GM21526 (cell line): Measurements from ENCODE around the gene SMTN.
"Not testable (repeated sequence)": the region's sequence is repeated elsewhere in the genome, so short reads cannot be mapped to it uniquely, and the experiment has no call there.

Experiments used
- ATAC-seq: cut with Tn5 transposase; IDR thresholded peaks from one replicate; pipeline ENCODE4 v1.9.1; 2021; ENCODE audit warnings: moderate library complexity; ENCODE audit not compliant: unreplicated experiment, low FRiP score

SMTN gene

DNA sequence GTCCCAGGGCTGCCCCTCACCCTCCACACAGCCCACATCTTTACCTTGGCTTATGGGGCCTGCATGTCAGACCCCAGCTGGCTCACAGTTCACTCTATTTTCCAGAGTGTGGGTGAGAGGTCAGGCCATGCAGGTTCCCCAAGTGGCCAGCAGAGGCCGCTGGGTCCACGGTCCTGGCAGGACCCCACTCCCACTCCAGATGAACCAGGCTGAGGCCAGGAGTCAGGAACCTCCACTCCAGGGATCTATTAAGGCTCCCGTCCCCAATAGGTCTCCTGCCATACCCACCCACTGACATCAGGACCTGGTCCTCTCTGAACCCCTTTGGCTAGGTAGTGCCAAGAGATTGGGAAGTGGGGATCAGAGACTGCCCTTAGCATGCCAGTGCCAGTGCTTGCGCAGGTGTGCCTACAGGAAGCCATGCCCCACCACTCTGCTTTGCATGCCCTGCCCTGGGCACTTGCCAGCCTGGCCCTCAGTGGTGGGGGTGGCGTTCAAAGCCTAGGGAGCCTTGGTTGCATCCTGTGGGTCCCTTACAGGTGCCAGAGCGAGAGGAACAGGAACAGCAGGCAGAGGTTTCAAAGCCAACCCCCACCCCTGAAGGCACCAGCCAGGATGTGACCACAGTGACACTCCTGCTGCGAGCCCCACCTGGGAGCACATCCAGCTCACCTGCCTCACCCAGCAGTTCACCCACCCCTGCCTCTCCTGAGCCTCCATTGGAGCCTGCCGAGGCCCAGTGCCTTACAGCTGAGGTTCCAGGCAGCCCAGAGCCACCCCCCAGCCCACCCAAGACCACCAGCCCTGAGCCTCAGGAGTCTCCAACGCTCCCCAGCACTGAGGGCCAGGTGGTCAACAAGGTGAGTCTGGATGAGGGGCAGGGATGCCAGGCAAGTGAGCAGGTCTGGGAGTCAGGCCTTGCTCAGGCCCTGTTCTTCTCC is 8.3 kb downstream of the SMTN start:
- ATAC-seq: no peak

DNA sequence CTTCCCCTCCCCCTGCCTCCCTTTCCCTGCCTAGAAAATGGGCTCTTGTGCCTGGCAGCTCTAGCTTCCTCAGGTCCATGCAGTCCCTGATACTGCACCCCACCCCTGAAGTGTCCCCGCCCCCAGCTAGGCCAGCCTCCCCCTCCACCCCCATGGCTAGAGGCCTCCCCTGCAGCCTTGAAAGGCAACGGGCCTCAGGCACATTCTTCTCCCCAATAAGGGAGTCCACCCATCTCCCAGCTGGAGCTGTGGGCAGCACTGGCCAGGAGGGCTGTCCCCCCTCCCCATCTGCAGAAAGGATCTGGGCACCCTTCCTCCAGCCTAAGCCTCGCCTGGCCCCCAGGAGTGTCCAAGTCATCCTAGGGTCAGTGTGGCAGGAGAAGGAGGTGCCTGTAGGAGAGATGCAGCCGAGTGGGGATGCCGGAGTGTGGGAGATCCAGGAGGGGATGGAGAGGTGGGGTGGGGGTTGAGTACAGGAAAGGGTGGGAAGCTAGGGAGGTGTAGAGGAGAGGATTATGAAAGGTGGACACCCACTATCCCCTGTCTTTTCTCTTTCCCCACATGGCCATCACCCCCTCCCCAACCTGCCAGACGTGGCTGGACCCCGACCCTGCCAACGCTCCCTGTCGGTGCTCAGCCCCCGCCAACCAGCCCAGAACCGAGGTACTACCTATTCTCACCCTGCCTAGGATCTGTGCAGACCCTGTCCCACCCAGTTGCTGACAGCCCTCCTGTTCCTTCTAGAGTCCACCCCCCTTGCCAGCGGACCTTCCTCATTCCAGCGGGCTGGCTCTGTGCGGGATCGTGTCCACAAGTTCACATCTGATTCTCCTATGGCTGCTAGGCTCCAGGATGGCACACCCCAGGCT is 9.3 kb downstream of the SMTN start:
- ATAC-seq: no peak

DNA sequence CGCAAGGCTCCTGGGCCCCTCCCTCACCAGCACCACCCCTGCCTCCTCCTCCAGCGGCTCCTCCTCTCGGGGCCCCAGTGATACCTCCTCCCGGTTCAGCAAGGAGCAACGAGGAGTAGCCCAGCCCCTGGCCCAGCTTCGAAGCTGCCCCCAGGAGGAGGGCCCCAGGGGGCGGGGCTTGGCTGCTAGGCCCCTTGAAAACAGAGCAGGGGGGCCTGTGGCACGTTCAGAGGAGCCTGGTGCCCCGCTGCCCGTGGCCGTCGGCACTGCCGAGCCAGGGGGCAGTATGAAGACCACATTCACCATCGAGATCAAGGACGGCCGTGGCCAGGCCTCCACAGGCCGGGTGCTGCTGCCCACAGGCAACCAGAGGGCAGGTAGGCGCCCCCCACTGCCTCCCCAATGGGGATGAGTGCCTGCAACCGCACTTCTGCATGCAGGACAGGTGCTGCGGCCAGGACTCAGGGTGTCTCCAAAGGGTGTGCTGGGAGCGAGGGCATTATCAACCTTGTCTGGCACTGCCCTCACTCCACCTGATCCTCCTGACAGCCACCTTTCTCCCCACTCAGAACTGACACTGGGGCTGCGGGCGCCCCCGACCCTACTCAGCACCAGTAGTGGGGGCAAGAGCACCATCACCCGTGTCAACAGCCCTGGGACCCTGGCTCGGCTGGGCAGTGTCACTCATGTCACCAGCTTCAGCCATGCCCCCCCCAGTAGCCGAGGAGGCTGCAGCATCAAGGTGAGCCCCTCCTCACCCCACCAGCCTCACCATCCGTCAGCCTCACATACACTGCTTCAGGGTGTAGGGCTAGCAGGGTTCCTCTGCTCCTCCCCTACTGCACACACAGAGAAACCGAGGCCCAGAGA is 10.2 kb downstream of the SMTN start:
- no peak for ATAC-seq

DNA sequence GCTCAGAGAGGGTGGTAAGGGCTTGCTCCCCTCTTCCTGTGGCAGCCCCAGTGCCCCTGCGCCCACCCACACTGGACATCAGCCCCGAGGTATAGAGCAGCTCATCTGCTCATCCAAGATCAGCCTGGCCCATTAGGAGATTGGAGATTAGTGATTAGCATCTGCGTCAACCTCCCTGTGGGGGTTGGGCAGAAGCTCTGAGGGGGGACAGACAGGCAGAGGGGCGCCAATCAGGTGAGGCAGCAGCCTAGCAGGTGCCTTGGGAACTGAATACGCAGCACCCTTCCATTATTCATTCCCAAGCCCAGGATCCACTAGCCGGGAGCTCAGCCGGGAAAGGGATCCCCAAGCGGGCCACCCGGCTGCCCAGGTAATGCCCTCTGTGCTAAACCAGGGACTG is 11.0 kb downstream of the SMTN start:
- ATAC-seq: no peak

DNA sequence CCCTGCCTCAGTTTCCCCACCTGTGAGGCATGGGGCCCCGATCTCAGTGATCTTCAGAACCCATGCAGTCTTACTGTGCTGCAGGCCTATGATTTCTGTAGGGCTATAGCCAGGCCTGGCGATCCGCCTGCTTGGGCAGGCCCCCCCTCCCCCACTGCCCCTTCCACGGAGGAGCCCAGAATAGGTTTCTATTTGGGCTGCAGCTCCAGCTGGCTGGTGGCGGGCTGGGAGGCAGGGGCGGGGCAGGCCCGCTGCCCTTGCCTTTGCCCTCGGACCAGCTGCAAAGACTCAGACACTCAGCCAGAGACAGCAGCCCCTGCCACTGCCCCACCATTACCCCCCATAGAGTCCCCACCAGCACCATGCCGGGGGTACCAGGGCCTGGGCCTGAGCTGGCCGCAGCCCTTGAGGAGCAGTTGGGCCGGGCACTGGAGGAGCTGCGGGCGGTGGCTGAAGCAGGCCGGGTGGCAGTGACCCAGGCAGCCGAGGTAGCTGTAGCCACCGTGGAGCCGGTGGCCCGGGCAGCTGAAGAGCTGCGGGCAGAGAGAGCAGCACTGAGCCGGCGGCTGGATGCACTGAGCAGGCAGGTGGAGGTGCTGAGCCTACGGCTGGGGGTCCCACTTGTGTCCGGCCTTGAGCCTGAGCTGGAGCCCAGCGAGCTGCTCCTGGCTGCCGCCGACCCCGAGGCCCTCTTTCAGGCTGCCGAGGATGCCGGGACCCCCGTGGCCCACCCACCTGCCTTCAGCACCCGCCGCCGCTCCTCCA is 12.2 kb downstream of the SMTN start:
- no peak for ATAC-seq

DNA sequence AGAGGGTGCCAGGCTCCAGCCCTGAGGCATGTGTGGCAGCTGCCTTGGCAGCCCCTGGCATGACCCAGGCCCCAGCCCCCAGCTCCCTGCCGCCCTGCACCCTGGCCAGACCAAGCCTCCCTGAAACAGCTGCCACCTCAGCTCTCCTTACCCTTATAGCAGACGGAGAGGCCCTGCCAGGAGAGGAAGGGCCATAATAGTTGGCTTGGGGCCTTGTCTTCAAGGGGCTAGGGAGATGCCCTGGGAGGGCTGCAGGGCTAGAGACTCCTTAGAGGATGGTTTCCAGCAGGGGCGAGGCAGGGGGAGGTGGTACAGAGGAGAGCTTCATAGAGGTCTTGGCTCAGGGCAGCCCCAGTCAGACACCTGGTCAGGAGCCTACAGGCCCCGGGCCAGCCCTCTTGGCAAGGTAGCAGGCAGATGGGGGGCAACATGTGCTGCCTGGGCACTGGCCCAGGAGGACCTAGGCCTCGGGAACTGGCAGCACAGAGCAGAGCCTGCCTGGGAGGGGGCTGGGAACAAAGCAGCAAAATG is 13.0 kb downstream of the SMTN start:
- no peak for ATAC-seq

DNA sequence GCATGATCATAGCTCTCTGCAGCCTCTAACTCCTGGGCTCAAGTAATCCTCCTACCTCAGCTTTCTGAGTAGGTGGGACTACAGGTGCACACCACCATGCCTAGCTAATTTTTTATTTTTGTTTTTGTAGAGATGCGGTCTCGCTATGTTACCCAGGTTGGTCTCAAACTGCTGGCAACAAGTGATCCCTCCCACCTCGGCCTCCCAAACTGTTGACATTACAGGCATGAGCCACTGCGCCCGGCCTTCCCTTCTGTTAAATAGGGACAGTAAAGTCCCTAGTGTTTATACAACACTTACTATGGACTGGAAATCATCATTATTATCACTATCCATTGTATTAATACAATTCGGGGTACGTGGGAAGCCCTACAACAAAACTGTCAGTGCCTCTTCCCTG is 13.6 kb downstream of the SMTN start:
- no peak for ATAC-seq

DNA sequence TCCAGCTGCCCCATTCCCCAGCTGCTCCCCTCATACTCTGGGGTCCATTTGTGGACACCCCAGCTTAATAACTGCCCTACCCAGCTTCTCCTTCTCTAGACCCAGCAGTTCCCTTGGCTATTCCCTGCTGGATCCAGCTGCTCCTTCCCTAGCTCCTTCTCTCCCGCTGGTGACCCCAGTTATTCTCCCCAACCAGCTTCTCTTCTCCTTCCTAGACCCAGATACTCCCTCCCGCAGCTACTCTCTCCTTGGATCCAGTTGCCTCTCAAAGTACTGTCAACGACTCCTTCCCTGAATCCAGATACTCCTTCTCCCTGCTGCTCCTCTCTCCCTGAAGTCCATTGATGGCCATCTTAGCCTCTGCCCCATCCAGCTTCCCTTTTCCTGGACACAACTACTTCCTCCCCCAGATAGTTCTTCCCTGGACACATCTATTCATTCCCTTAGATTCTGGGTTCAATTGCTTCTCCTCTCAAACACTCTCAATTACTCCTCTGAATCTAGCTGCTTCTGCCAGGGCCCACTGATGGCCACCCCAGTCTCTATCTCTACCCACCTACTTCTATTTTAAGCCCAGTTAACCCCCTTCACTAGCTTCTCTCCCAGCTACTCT is 14.6 kb downstream of the SMTN start:
- ATAC-seq: no peak

DNA sequence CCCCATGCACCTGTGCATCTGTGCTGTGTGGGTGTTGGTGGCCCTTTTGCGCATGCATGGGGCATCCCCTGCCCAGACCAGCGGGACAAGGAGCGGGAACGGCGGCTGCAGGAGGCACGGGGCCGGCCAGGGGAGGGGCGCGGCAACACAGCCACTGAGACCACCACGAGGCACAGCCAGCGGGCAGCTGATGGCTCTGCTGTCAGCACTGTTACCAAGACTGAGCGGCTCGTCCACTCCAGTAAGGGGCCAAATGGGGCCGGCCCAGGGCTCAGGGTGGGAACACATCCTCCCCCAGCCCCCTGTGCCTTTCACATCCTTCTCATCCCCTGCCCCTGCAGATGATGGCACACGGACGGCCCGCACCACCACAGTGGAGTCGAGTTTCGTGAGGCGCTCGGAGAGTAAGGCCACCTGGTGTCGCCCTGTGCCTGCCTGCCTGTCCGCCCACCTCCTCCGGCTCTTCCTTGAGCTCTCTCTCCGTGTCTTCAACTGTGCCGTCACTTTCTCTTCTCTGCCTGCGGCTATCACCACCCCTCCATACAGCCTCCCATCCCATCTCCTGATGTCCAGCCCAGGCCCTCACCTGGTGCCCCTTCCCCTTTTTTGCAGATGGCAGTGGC is 15.7 kb downstream of the SMTN start:
- no peak for ATAC-seq

DNA sequence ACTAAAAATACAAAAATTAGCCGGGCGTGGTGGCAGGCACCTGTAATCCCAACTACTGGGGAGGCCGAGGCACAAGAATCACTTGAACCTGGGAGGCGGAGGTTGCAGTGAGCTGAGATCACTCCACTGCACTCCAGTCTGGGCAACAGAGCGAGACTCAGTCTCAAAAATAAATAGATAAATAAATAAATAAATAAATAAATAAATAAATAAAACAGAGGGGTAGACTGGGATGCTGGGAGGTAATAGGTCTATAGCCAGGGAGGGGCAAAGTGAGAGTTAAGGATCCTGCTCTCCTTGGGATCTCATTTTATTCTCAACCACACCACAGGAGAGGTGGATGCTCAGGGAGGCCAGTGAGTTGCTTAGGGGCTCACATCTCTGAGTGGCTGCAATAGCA is 16.4 kb downstream of the SMTN start:
- ATAC-seq: not testable (repeated sequence)

DNA sequence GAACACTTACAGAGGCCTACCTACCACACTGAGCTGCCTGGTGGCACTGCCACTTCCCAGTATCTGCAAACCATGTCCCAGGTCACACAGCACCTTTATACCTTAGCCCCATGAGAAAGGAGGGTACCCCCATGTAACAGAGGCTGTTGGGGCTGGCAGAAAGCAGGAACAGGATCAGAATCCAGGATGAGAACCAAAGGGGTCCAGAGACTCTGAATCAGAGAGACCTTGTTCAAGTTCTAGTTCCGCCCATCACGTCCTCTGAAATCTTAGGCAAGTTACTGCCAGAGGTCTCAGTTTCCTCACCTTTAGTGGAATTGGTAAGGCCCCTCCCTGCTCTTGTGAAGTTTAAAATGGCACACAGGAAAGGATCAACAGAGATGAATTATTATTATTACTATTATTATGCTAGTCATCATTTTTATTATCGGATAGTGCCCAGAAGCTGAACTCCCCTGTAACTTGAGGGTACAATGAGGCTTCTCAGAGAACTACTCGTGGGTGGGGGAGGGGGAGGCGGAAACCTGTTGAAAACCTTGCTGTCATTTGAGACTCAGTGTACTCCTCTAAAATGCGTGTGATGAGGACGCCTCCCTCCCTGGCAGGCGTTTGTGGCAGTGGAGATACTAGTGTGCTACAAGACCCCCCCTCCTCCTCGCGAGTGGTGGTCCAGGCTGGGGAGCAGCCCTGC is 17.0 kb downstream of the SMTN start:
- ATAC-seq: no peak

DNA sequence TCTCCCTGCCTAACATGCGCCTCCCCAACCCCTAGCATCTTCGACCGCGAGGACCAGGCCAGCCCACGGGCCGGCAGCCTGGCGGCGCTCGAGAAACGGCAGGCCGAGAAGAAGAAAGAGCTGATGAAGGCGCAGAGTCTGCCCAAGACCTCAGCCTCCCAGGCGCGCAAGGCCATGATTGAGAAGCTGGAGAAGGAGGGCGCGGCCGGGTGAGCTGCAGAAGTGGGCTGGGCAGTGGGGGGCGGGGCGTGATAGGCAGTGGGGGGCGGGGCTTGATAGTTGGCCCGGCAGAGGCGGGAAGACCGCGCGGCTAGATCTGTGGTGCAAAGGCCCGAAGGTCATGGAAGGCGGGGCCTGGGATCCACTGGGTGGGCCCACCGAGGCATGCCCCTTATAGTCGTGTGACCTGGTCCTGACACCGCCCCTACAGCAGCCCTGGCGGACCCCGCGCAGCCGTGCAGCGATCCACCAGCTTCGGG is 17.6 kb downstream of the SMTN start:
- ATAC-seq: no peak

DNA sequence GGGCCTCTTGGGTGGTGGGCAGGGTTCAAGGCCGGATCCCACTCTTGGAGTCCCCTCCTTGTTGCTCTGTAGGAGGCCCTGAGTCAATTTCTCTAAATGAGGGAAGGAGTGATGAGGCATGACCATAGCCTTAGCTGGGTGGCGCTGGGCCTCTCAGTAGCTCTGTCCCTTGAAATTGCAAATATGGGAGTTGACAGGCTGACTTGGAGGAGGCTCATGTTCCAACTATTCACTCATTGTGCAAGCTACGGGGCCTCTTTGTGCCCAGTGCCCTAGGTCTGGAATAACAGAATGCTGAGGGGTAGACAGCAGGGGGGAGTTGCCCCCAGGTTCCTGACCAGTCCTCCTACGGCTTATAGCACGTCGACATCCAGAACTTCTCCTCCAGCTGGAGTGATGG is 18.3 kb downstream of the SMTN start:
- no peak for ATAC-seq

DNA sequence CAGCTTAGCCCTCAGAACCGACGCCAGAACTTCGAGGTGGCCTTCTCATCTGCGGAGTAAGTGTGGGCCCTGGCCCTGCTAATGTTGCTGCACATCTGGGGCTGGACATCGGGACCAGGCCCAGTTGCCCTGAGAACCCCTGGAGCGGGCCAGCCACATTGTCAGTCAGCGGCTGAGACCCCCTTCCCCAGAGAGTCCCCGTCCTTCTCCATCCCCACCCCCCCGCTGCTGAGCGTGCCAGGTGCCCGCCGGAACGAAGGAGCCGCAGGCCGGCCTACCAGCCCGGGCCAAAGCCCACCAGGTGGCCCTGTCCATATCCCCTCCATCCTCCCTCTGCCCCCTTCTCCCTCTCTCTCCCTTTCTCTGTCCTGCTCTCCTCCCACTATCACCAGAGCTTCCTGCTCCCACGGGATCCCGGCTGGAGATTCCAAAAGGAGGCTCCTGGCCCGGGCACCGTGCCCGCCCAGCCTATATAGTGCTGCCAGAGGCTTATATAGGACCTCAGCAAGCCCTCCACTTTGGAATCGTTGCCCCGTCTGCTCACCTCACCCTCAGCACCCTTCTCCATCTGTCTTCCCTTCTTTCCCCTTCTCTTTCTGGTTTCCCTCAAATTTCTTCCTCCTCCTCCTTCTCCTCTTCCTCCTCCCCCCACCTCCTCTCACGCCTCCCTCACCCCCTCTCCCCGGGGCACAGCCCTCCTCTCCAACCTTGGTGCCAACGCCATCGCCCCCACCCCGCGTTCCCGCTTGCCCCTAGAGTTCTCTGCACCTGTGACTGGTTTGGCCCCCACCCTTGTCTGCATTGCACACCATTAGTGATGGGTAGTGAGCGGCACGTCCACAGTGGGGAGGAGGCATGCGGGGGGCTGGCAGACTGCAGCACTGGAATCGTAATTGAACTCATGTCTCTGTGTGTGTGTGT is 19.0 kb downstream of the SMTN start:
- no peak for ATAC-seq

DNA sequence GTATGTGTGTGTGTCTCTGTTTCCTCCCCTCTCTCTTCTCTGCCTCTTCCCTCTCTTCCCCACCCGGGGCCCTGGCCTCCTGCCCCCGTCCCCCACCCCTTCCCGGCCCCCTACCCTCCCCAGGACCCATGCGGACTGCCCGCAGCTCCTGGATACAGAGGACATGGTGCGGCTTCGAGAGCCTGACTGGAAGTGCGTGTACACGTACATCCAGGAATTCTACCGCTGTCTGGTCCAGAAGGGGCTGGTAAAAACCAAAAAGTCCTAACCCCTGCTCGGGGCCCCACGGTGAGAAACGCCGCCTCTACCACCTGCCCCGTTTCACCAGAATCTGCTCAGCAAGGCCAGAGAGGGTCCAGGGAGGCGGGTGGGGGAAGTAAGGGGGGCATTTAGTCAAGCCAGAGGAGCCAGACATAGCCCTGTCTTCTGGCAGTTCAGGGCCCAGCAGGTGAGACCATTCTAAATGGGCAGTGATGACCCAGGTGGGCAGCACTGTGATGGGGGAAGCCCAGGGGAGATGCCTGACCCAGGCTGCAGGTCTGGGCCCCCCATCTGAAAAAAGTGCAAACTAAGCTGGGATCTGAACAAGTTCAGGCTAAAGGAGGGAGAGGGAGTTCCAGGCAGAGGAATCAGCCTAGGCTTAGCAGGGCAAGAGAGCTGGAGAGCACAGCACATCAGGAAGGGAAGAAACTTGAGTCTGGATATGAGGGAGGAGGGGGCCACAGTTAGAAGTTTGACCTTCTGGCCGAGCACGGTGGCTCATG is 19.8 kb downstream of the SMTN start:
- ATAC-seq: no peak

DNA sequence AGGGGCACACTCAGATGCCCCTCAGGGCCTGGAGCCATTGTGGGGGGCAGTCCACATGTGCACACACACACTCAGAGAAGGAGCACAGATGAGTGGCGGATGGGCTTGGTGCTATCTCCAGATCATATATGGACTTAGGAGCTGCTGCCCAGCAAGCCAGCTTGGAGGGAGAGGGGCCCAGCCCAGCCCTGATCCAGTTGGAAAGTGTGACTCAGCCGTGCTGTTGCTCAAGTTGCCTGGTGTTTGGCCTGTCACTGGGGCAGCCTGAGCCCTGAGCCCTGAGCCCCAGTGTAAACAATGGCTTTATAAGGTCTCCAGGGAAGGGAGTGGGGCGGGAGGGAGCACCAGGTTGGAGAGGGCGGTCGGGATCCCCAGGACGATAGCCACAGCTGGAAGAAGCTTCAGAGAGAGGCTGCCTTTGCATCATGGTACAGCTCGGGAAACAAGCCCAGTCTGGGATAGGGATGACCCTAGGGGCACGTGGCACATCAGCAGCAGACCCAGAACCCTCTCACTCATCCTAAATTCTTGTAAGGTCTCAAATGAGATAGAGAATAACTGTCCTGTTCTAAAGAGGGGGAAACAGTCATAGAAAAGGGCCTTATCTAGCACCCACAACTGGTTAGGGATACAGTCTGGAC is 21.4 kb downstream of the SMTN start:
- ATAC-seq: no peak
